HepG2 (cell line): ENCODE results near the gene GALNT9. TPM values are rescaled to one million over a fixed set of nuclear protein-coding genes. Genes with fewer than 3 reads are reported as not detected.

Source experiments
- ATAC-seq: fragments of 200-7000 bp; cut with Tn5 transposase; 3 replicates; pipeline ENCODE4 v1.9.1; 2020; ENCODE audit warnings: mild to moderate bottlenecking, moderate library complexity
- BruUV-seq: library from RNA; stranded (reverse); fragments of 400-500 nt; replicated peaks from 2 replicates; lab custom pipeline; 2021; lab: Mats Ljungman, UMichigan
- CTCF ChIA-PET: fragments of 300-600 bp; formaldehyde crosslinking; extraction: SDS; loops from one replicate; lab custom pipeline; 2021; ENCODE audit warnings: low total read pairs, inconsistent platforms, low intra/inter-chr PET ratio; lab: Yijun Ruan, JAX
- POLR2A ChIA-PET: fragments of 350-600 bp; sonication (Branson Sonifier 250); formaldehyde crosslinking; loops from one replicate; lab custom pipeline; 2020; ENCODE audit warnings: antibody characterized with exemption, inconsistent platforms; lab: Yijun Ruan, JAX
- DNase-seq: peaks from one replicate; pipeline ENCODE4 v3.0.0-alpha.2; 2015; ENCODE audit warnings: low spot score
- FAIRE-seq: peaks from 3 replicates; lab custom pipeline; 2011; peaks lifted over from hg19 to GRCh38; lab: Jason Lieb, UNC
- H2AFZ ChIP-seq: one replicate; pipeline ENCODE4 v1.6.1; 2011; ENCODE audit warnings: low read length, inconsistent platforms
- H3K27ac ChIP-seq: fragments of 300-600 bp; 3 replicates; pipeline ENCODE4 v1.8.0; 2011; ENCODE audit warnings: mixed run types, mild to moderate bottlenecking, mixed read lengths, low read length, inconsistent platforms; ENCODE audit not compliant: insufficient read depth; ENCODE audit errors: extremely low read length
- H3K27me3 ChIP-seq, 2 experiments: fragments of 200-600 bp in 1 of 2; 2 replicates in 1 of 2; 3 replicates in 1 of 2; pipeline versions ENCODE4 v1.6.0 to v1.8.0; 2011; ENCODE audit warnings: low read length in 2 of 2, mild to moderate bottlenecking in 2 of 2, moderate library complexity in 2 of 2, inconsistent platforms in 1 of 2; ENCODE audit not compliant: insufficient read depth in 2 of 2, control insufficient read depth in 1 of 2
- H3K36me3 ChIP-seq, 2 experiments: fragments of 200-600 bp in 1 of 2; replicated peaks in 1 of 2; 2 replicates in 1 of 2; 3 replicates in 1 of 2; pipeline versions ENCODE4 v1.5.1 to v1.8.0; 2011; ENCODE audit warnings: low read length in 2 of 2, inconsistent platforms in 1 of 2; ENCODE audit not compliant: insufficient read depth in 2 of 2, control insufficient read depth in 1 of 2
- H3K4me1 ChIP-seq: 2 replicates; pipeline ENCODE4 v1.5.1; 2012; ENCODE audit warnings: low read length, inconsistent platforms; ENCODE audit not compliant: insufficient read depth
- H3K4me2 ChIP-seq: 2 replicates; pipeline ENCODE4 v1.6.0; 2011; ENCODE audit warnings: low read depth, low read length, inconsistent platforms
- H3K4me3 ChIP-seq, 3 experiments: fragments of 200-600 bp in 1 of 3; sonication (generic), shearing (Covaris generic) in 1 of 3; replicated peaks in 1 of 3; 2 replicates each; pipeline ENCODE4 v1.5.1; 2011 to 2016; ENCODE audit warnings: low read length in 3 of 3, inconsistent platforms in 2 of 3, low read depth in 2 of 3, mild to moderate bottlenecking in 2 of 3, control low read depth in 1 of 3, mixed read lengths in 1 of 3; ENCODE audit not compliant: insufficient read depth in 1 of 3
- H3K79me2 ChIP-seq: one replicate; pipeline ENCODE4 v1.6.1; 2011; ENCODE audit warnings: low read length, inconsistent platforms; ENCODE audit not compliant: insufficient read depth
- H3K9ac ChIP-seq: 2 replicates; pipeline ENCODE4 v1.6.0; 2011; ENCODE audit warnings: mild to moderate bottlenecking, low read depth, low read length, inconsistent platforms; ENCODE audit not compliant: insufficient read depth
- H3K9me3 ChIP-seq: 2 replicates; pipeline ENCODE4 v1.5.1; 2012; ENCODE audit warnings: mild to moderate bottlenecking, low read length
- H4K20me1 ChIP-seq: 2 replicates; pipeline ENCODE4 v1.6.0; 2011; ENCODE audit warnings: inconsistent platforms, mild to moderate bottlenecking, low read length, moderate library complexity; ENCODE audit not compliant: insufficient read depth
- NFYB ChIP-seq: sonication (generic); formaldehyde crosslinking; IDR thresholded peaks from 2 replicates; pipeline ENCODE4 v1.4.0; 2020; ENCODE audit warnings: missing genetic modification reagents
- NFYC ChIP-seq: IDR thresholded peaks from 2 replicates; pipeline ENCODE4 v1.6.1; 2016; ENCODE audit warnings: missing genetic modification reagents, missing compliant biosample characterization
- USF2 ChIP-seq, 2 experiments: sonication (generic) in 1 of 2; formaldehyde crosslinking in 1 of 2; IDR thresholded peaks; 2 replicates each; pipeline versions ENCODE4 v1.5.1 to v1.6.1; 2011 to 2020; ENCODE audit warnings: borderline replicate concordance in 1 of 2, low read depth in 1 of 2, low read length in 1 of 2, mild to moderate bottlenecking in 1 of 2, missing genetic modification reagents in 1 of 2, moderate library complexity in 1 of 2
- ZNF563 ChIP-seq: sonication (generic); formaldehyde crosslinking; IDR thresholded peaks from 2 replicates; pipeline ENCODE4 v1.8.0; 2022; ENCODE audit warnings: mild to moderate bottlenecking, moderate library complexity, missing genetic modification reagents
- WGBS: methylation state at CpG from one replicate; pipeline ENCODE4 v1.1.6; 2017; ENCODE audit warnings: low lambda C conversion rate; 5-methylcytosine and 5-hydroxymethylcytosine counted together
- in situ Hi-C: cut with HindIII; loops from 2 replicates; pipeline ENCODE4 v1.10.0; 2017; ENCODE audit warnings: low pct_unique_long_range_greater_than_20kb; ENCODE audit not compliant: extremely low pct_ligation_motif_present
- intact Hi-C: fragments of 100-400 bp; cut with micrococcal nuclease; formaldehyde crosslinking; loops from one replicate; pipeline ENCODE4 v1.10.0; 2022; ENCODE audit not compliant: unreplicated experiment
- polyA plus RNA-seq, 8 experiments: library from polyadenylated mRNA; depleted of rRNA in 3 of 8; stranded (reverse) in 7 of 8; unstranded in 1 of 8; fragments of >200 nt; fragmentation: Illumina TruSeq in 4 of 8; extraction: Trizol in 4 of 8; gene quantifications; 2 replicates each; pipeline versions ENCODE4 v1.2.1 to v1.2.3, GENCODE V29; 2011 to 2016; ENCODE audit warnings: low read depth in 4 of 8, missing spikeins in 1 of 8, mixed read lengths in 1 of 8; ENCODE audit not compliant: insufficient read depth in 1 of 8
- total RNA-seq, 5 experiments: library from RNA; depleted of rRNA; stranded (reverse); fragments of >200 nt; fragmentation: Illumina TruSeq; extraction: Trizol; gene quantifications; 2 replicates each; pipeline ENCODE4 v1.2.3, GENCODE V29; 2016; ENCODE audit warnings: low read depth in 1 of 5

Gene GALNT9
- total and polyA plus RNA-seq, 2 of the 13 experiments (the other 11 are each of a cell fraction or from before 2014, with no cell fraction given), result 0.04 TPM; not detected in 1

GRCh38 chr12:132282031-132282949 is 47.1 kb downstream of the GALNT9 start:
- Histone ChIP-seq H3K27ac (no peak overlapping the region), H3K9me3 (no peaks in the 10 kb centered on the region), H3K4me2 (peak overlapping the region; percentile 45), H3K4me3 (peak overlapping the region in 1 of 3 experiments; percentile 31; a peak in 1 of 6 replicates), H3K9ac (no peak overlapping the region), H3K4me1 (peaks cover 31% of the 10 kb centered on the region), H3K79me2 (no peaks in the 10 kb centered on the region), H3K27me3 (peaks cover 9 to 77% of the 10 kb centered on the region in 2 experiments; a peak in 4 of 5 replicates), H3K36me3 (no peaks in the 10 kb centered on the region), H2AFZ (no peak overlapping the region)
- ChIA-PET POLR2A (no interaction called here), CTCF (no interaction called here)
- DNase-seq (peak; percentile 35), FAIRE-seq (no peak), ATAC-seq (peak; percentile 59)
- in situ Hi-C loops, result no loop called here
- intact Hi-C loops, result no loop called here
- BruUV-seq, result no TSS peak
- TF ChIP-seq NFYB (CRISPR knock-in tag), result peak; percentile 52; the same call in 1 of the 2 replicates
- TF ChIP-seq USF2 (IDR thresholded peaks at IDR 0.05; ENCODE audit: low read depth, low read length), result no peak
- peak; percentile 45; the same call in 1 of the 2 replicates for TF ChIP-seq USF2 (CRISPR knock-in tag; IDR thresholded peaks at IDR 0.05; ENCODE audit: borderline replicate concordance)
- TF ChIP-seq NFYC (CRISPR knock-in tag), result peak; percentile 45; the same call in 1 of the 2 replicates
- TF ChIP-seq ZNF563 (CRISPR knock-in tag), result no peak
- TF ChIP-seq, all 625 proteins: peak for 3
- WGBS, result 65% methylated on average over 12 of the region's 23 CpGs
- H4K20me1 ChIP-seq, result peaks cover 3% of the 10 kb centered on the region; the same call in 1 of the 2 replicates
